DMS 273 (cell line): ENCODE measurements around the gene SLC13A4.
"Not testable (repeated sequence)": the region's sequence is repeated elsewhere in the genome, so short reads cannot be mapped to it uniquely, and the experiment has no call there.

ENCODE experiments used
- DNase-seq: peaks from one replicate; lab custom pipeline; 2025; ENCODE audit not compliant: unreplicated experiment; lab: John Stamatoyannopoulos, UW

SLC13A4 gene, protein sequence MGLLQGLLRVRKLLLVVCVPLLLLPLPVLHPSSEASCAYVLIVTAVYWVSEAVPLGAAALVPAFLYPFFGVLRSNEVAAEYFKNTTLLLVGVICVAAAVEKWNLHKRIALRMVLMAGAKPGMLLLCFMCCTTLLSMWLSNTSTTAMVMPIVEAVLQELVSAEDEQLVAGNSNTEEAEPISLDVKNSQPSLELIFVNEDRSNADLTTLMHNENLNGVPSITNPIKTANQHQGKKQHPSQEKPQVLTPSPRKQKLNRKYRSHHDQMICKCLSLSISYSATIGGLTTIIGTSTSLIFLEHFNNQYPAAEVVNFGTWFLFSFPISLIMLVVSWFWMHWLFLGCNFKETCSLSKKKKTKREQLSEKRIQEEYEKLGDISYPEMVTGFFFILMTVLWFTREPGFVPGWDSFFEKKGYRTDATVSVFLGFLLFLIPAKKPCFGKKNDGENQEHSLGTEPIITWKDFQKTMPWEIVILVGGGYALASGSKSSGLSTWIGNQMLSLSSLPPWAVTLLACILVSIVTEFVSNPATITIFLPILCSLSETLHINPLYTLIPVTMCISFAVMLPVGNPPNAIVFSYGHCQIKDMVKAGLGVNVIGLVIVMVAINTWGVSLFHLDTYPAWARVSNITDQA

GRCh38 chr7:135728136-135728669 lies at the start of gene SLC13A4:
SLC13A4 (minus strand) TSS chr7:135728186; CDS start chr7:135727496, 690 bp downstream.
- no peak for DNase-seq

GRCh38 chr7:135775915-135776314 lies 47.9 kb upstream of the SLC13A4 start:
- not testable (repeated sequence) for DNase-seq

DNA sequence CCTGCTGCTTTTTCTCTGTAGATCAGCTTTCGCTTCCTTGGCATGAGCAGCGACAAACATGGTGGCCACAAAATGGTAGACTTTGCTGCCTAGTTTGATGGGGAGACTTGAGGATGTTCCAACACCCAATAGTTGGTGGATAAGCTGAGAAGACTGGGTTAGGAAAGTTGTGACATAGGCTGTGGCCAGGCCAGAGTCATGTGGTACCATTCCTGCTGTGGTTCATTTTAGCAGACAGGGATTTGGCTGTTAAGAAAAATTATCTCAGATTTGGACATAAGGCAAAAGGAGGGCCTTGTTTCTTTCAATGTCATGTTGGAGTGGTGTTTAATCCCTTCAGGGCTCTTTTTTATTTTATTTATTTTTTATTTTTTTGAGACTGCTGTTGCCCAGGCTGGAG lies 47.2 kb upstream of the SLC13A4 start:
- DNase-seq, result no peak

- DNase-seq, result no peak
These were observed 46.3 kb upstream of the SLC13A4 start for GRCh38 chr7:135774284-135774683.

DNA sequence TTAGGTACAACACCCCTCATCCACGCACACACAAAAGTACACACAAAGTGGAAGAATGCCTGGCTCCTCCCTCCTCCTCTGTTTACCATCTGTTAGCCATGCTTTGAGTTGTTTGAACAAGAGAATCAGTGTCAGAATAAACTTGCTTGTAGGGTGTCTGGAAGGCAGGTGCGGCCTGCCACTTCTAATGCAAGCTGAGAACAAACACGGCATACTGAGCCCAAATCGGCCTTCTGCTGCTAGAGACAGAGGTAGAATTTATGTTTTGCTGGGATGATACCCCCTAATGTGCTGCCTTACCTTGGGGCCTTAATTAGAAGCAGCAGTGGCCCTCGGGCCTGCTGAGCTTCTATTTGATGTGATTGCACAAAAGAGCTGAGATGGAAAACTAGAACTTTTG lies 45.5 kb upstream of the SLC13A4 start:
- DNase-seq, result peak; percentile 65

DNA sequence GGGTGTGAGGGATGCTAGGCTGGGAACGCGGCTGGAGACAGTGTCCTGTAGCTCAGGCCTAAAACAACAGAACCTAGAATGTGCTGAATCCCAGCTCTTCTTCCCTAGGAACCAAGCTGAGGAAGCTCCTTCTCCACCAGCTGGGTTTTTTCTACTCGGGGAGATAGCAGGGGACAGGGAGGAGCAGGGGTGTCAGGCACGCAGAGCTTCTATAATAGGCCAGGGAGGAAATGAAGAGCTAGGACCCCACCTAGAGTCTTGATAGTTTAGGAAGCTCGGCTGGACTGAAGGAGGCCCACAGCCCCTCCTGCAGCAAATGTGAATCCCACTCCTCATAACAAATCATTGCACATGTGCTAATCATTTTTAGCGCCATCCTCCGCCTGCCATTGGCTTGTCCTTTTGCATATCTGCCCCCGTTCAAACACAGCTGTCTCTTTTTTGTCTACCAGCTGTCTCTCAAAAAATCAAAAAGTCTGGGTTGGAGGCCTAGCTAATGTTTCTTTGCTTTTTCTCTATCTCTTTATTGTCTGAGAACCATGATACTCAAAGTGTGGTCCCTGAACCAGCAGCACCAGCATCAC lies 44.7 kb upstream of the SLC13A4 start:
- peak; percentile 38 for DNase-seq

DNA sequence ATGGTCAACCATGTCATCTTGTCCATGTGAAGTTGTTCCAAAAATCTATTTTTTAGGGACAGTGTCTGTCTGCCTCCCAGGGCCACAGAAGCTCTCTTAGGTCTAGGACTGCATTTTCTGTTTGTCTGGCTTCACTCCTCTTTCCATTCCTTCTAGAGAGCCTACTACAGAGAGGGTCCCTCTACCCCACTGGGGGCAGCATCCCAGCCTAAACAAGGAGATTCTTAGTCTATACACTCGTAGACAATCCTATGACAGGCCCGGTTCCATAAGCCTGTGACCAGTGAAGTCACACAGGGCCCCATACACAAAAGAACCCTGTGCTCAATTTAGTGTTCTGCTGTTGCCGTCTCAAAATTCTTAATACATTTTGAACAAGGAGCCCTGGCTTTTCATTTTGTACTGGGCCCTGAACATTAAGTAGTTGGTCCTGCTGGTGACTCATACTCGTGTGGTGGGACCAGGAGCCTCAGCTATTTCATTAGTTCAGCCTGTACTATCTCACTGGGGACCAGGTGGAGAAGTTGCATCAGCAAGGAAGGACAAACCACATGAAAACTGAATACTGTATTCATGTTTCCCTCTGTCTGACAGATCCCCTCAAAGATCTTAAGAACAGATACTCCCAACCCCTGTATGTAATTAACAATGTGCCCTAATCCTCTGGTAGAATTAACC lies 44.1 kb upstream of the SLC13A4 start:
- no peak for DNase-seq

- DNase-seq, result no peak
These were observed 43.1 kb upstream of the SLC13A4 start for GRCh38 chr7:135771051-135771450.

- no peak for DNase-seq
These were observed 42.2 kb upstream of the SLC13A4 start for GRCh38 chr7:135770139-135770710.

- no peak for DNase-seq
These were observed 41.2 kb upstream of the SLC13A4 start for GRCh38 chr7:135769005-135769802.

DNA sequence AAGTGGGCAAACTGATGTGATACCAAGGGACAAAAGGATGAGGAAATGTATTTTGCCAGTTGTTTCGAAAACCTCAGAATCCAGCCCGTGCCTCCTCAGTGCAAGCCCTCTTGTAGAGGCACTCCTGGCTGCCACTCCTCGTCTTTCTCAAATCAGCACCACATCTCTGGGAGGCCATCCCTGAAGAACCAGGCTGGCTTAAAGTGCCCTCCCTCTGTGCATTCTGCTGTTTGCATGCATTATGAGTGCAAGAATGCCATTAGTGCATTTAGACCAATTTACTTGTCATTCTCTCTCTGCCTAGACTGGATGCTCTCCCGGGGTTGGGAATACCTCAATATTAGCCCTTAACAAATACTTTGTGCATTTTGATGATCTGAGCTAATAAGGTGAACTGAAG lies 40.5 kb upstream of the SLC13A4 start:
- no peak for DNase-seq

- DNase-seq, result no peak
These were observed 40.1 kb upstream of the SLC13A4 start for GRCh38 chr7:135768064-135768463.

- DNase-seq, result no peak
These were observed 35.3 kb upstream of the SLC13A4 start for GRCh38 chr7:135763261-135763660.

GRCh38 chr7:135761751-135762488 lies 33.9 kb upstream of the SLC13A4 start:
- DNase-seq, result no peak

DNA sequence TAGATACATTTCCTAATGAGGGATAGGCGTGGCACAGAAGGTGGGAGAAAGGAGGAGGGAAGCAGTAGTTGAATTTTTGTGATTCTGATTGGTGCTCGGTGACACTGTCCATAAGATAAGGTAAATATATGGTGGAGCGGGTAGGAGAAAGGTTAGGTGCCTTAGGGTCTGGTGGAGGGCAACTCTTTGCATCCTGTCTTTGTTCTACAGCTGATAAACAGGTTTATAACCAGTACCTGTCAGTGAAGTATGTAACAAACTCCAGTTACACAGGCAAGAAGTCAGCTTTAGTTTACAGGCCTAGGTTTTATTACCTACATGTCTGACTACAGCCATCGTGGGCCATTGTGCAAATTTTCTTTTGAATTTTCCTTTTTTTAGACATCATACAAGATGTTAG lies 31.5 kb upstream of the SLC13A4 start:
- no peak for DNase-seq

GRCh38 chr7:135758531-135758932 lies 30.5 kb upstream of the SLC13A4 start:
- DNase-seq, result no peak

DNA sequence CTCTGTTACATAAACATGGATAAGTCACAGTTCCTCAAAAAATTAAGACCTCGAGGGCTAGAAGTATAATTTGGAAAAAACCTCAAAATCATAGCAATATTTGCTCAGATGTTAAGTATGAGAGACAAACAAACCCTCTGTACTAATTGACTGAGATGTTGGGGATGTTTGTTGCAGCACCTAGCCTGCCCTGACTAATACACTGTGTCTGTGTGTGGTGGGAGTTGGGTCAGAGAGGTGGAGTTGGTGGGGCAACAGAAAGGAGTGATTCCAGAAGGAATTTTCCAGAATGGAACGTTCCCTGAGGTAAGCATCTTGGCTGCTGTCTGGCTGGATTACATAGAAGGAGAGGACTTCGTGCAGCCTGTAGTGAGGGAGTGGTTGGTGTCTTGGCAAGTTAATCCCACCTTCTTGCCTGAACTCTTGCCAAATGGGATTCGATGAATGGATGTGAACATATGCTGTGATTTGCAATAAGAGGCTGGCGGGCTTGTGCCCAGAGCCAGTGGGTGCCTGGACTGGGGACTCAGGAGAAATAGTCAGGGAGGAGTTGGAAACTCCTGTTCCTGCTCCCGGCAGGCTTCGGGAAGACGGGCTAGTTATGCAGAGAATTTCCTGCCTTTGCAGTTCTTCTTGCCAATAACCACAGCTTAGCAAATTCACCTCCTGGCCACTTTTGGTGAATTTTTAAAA lies 29.9 kb upstream of the SLC13A4 start:
- peak; percentile 78 for DNase-seq

- no peak for DNase-seq
These were observed 28.2 kb upstream of the SLC13A4 start for GRCh38 chr7:135756191-135756590.

- no peak for DNase-seq
These were observed 27.4 kb upstream of the SLC13A4 start for GRCh38 chr7:135755351-135755753.
